Measurements from ENCODE around the gene LRPAP1.
"Not testable (repeated sequence)": the region's sequence is repeated elsewhere in the genome, so short reads cannot be mapped to it uniquely, and the experiment has no call there.

LRPAP1 gene

GRCh38 chr4:3558514-3558836 is 26.3 kb upstream of the LRPAP1 start:
- H3K36me3 ChIP-seq (ENCODE audit: control insufficient read depth in 1 of 2, insufficient read depth in 2 of 2, low read length in 2 of 2); H3K4me3 ChIP-seq (ENCODE audit: low read depth in 1 of 2, low read length in 2 of 2); H3K9me3 ChIP-seq (ENCODE audit: control insufficient read depth in 1 of 2, low read length in 2 of 2); H3K27ac ChIP-seq (ENCODE audit: low read length); H3K27me3 ChIP-seq (ENCODE audit: low read depth, low read length); H3K4me1 ChIP-seq (ENCODE audit: control insufficient read depth in 1 of 2, insufficient read depth in 2 of 2, low read length in 2 of 2): not testable (repeated sequence)

GRCh38 chr4:3557676-3558513 is 25.7 kb upstream of the LRPAP1 start:
- H3K4me1 ChIP-seq (ENCODE audit: control insufficient read depth in 1 of 2, insufficient read depth in 2 of 2, low read length in 2 of 2); H3K27ac ChIP-seq (ENCODE audit: low read length); H3K27me3 ChIP-seq (ENCODE audit: low read depth, low read length); H3K9me3 ChIP-seq (ENCODE audit: control insufficient read depth in 1 of 2, low read length in 2 of 2); H3K4me3 ChIP-seq (ENCODE audit: low read depth in 1 of 2, low read length in 2 of 2); H3K36me3 ChIP-seq (ENCODE audit: control insufficient read depth in 1 of 2, insufficient read depth in 2 of 2, low read length in 2 of 2): not testable (repeated sequence)

- not testable (repeated sequence) for H3K27ac ChIP-seq (ENCODE audit: low read length); H3K4me3 ChIP-seq (ENCODE audit: low read depth in 1 of 2, low read length in 2 of 2); H3K27me3 ChIP-seq (ENCODE audit: low read depth, low read length); H3K4me1 ChIP-seq (ENCODE audit: control insufficient read depth in 1 of 2, insufficient read depth in 2 of 2, low read length in 2 of 2); H3K9me3 ChIP-seq (ENCODE audit: control insufficient read depth in 1 of 2, low read length in 2 of 2); H3K36me3 ChIP-seq (ENCODE audit: control insufficient read depth in 1 of 2, insufficient read depth in 2 of 2, low read length in 2 of 2)
These were observed 24.9 kb upstream of the LRPAP1 start for GRCh38 chr4:3557088-3557492.

- H3K9me3 ChIP-seq (ENCODE audit: control insufficient read depth in 1 of 2, low read length in 2 of 2); H3K27ac ChIP-seq (ENCODE audit: low read length); H3K27me3 ChIP-seq (ENCODE audit: low read depth, low read length); H3K4me1 ChIP-seq (ENCODE audit: control insufficient read depth in 1 of 2, insufficient read depth in 2 of 2, low read length in 2 of 2); H3K4me3 ChIP-seq (ENCODE audit: low read depth in 1 of 2, low read length in 2 of 2); H3K36me3 ChIP-seq (ENCODE audit: control insufficient read depth in 1 of 2, insufficient read depth in 2 of 2, low read length in 2 of 2): not testable (repeated sequence)
These were observed 24.1 kb upstream of the LRPAP1 start for GRCh38 chr4:3556244-3556867.

GRCh38 chr4:3555459-3556070 is 23.3 kb upstream of the LRPAP1 start:
- not testable (repeated sequence) for H3K36me3 ChIP-seq (ENCODE audit: control insufficient read depth in 1 of 2, insufficient read depth in 2 of 2, low read length in 2 of 2); H3K27me3 ChIP-seq (ENCODE audit: low read depth, low read length); H3K4me3 ChIP-seq (ENCODE audit: low read depth in 1 of 2, low read length in 2 of 2); H3K4me1 ChIP-seq (ENCODE audit: control insufficient read depth in 1 of 2, insufficient read depth in 2 of 2, low read length in 2 of 2); H3K27ac ChIP-seq (ENCODE audit: low read length); H3K9me3 ChIP-seq (ENCODE audit: control insufficient read depth in 1 of 2, low read length in 2 of 2)

- not testable (repeated sequence) for H3K27ac ChIP-seq (ENCODE audit: low read length); H3K4me1 ChIP-seq (ENCODE audit: control insufficient read depth in 1 of 2, insufficient read depth in 2 of 2, low read length in 2 of 2); H3K9me3 ChIP-seq (ENCODE audit: control insufficient read depth in 1 of 2, low read length in 2 of 2); H3K36me3 ChIP-seq (ENCODE audit: control insufficient read depth in 1 of 2, insufficient read depth in 2 of 2, low read length in 2 of 2); H3K4me3 ChIP-seq (ENCODE audit: low read depth in 1 of 2, low read length in 2 of 2); H3K27me3 ChIP-seq (ENCODE audit: low read depth, low read length)
These were observed 19.1 kb upstream of the LRPAP1 start for GRCh38 chr4:3551366-3551765.

GRCh38 chr4:3550792-3551325 is 18.6 kb upstream of the LRPAP1 start:
- not testable (repeated sequence) for H3K4me1 ChIP-seq (ENCODE audit: control insufficient read depth in 1 of 2, insufficient read depth in 2 of 2, low read length in 2 of 2); H3K27ac ChIP-seq (ENCODE audit: low read length); H3K36me3 ChIP-seq (ENCODE audit: control insufficient read depth in 1 of 2, insufficient read depth in 2 of 2, low read length in 2 of 2); H3K4me3 ChIP-seq (ENCODE audit: low read depth in 1 of 2, low read length in 2 of 2); H3K9me3 ChIP-seq (ENCODE audit: control insufficient read depth in 1 of 2, low read length in 2 of 2); H3K27me3 ChIP-seq (ENCODE audit: low read depth, low read length)

GRCh38 chr4:3550041-3550440 is 17.8 kb upstream of the LRPAP1 start:
- not testable (repeated sequence) for H3K36me3 ChIP-seq (ENCODE audit: control insufficient read depth in 1 of 2, insufficient read depth in 2 of 2, low read length in 2 of 2); H3K4me3 ChIP-seq (ENCODE audit: low read depth in 1 of 2, low read length in 2 of 2); H3K27me3 ChIP-seq (ENCODE audit: low read depth, low read length); H3K9me3 ChIP-seq (ENCODE audit: control insufficient read depth in 1 of 2, low read length in 2 of 2); H3K27ac ChIP-seq (ENCODE audit: low read length); H3K4me1 ChIP-seq (ENCODE audit: control insufficient read depth in 1 of 2, insufficient read depth in 2 of 2, low read length in 2 of 2)

GRCh38 chr4:3549694-3550001 is 17.4 kb upstream of the LRPAP1 start:
- H3K27ac ChIP-seq (ENCODE audit: low read length); H3K27me3 ChIP-seq (ENCODE audit: low read depth, low read length); H3K4me1 ChIP-seq (ENCODE audit: control insufficient read depth in 1 of 2, insufficient read depth in 2 of 2, low read length in 2 of 2); H3K36me3 ChIP-seq (ENCODE audit: control insufficient read depth in 1 of 2, insufficient read depth in 2 of 2, low read length in 2 of 2); H3K4me3 ChIP-seq (ENCODE audit: low read depth in 1 of 2, low read length in 2 of 2); H3K9me3 ChIP-seq (ENCODE audit: control insufficient read depth in 1 of 2, low read length in 2 of 2): not testable (repeated sequence)

GRCh38 chr4:3548991-3549693 is 16.9 kb upstream of the LRPAP1 start:
- H3K4me3 ChIP-seq (ENCODE audit: low read depth in 1 of 2, low read length in 2 of 2); H3K27ac ChIP-seq (ENCODE audit: low read length); H3K36me3 ChIP-seq (ENCODE audit: control insufficient read depth in 1 of 2, insufficient read depth in 2 of 2, low read length in 2 of 2); H3K4me1 ChIP-seq (ENCODE audit: control insufficient read depth in 1 of 2, insufficient read depth in 2 of 2, low read length in 2 of 2); H3K27me3 ChIP-seq (ENCODE audit: low read depth, low read length); H3K9me3 ChIP-seq (ENCODE audit: control insufficient read depth in 1 of 2, low read length in 2 of 2): not testable (repeated sequence)

GRCh38 chr4:3546721-3547120 is 14.5 kb upstream of the LRPAP1 start:
- not testable (repeated sequence) for H3K36me3 ChIP-seq (ENCODE audit: control insufficient read depth in 1 of 2, insufficient read depth in 2 of 2, low read length in 2 of 2); H3K9me3 ChIP-seq (ENCODE audit: control insufficient read depth in 1 of 2, low read length in 2 of 2); H3K4me3 ChIP-seq (ENCODE audit: low read depth in 1 of 2, low read length in 2 of 2); H3K27me3 ChIP-seq (ENCODE audit: low read depth, low read length); H3K4me1 ChIP-seq (ENCODE audit: control insufficient read depth in 1 of 2, insufficient read depth in 2 of 2, low read length in 2 of 2); H3K27ac ChIP-seq (ENCODE audit: low read length)
